Ovary (tissue), 3 donors: Measurements from ENCODE around the gene MPPED1.

Source experiments
- CTCF ChIP-seq, 3 donors: fragments of 450-650 bp in 2 of 3; fragments of 200-600 bp in 1 of 3; IDR thresholded peaks; one replicate each; pipeline versions ENCODE4 v1.5.1 to v1.8.0; 2016 to 2022; ENCODE audit warnings: antibody characterized with exemption in 3 of 3, mild to moderate bottlenecking in 1 of 3
- POLR2A ChIP-seq: fragments of 450-650 bp; IDR thresholded peaks from one replicate; pipeline ENCODE4 v1.6.1; 2017; ENCODE audit warnings: antibody characterized with exemption, mild to moderate bottlenecking, moderate library complexity
- donor health status: DM: no; HTN: no; CAD: no.

DNA sequence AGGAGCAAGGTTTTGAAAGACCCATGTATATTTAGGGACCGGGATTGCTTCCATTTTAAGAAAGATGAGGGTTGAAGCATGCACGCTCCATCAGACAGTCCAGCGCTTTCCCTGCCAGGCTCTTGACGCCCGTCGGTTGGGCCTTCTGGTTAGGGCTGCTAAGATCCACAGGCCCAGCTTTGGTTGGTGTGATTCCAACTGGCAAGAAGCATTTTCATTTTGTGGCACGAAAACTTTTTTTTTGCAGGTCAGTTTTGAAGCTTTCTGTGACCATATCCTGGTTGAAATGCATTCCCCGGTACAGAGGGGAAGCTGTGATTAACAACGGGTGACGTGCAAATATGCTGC, 34.3 kb upstream of the MPPED1 start:
- TF ChIP-seq CTCF (IDR thresholded peaks at IDR 0.05), result no peak
- TF ChIP-seq POLR2A, result no peak
